Endothelial cell of umbilical vein (primary cell): ENCODE data around the gene GTF2H4.

Experiments
- EZH2 ChIP-seq: IDR thresholded peaks from 2 replicates; pipeline ENCODE4 v1.6.1; 2012; ENCODE audit warnings: borderline replicate concordance, low read depth, mild to moderate bottlenecking, moderate library complexity, low read length, inconsistent platforms; ENCODE audit not compliant: severe bottlenecking
- FOS ChIP-seq: IDR thresholded peaks from 2 replicates; pipeline ENCODE4 v1.6.1; 2011; ENCODE audit warnings: mild to moderate bottlenecking, low read length, moderate library complexity, borderline replicate concordance; ENCODE audit not compliant: insufficient read depth
- GATA2 ChIP-seq: IDR thresholded peaks from 2 replicates; pipeline ENCODE4 v1.7.0; 2011; ENCODE audit warnings: low read depth, mild to moderate bottlenecking, moderate library complexity, mixed read lengths, low read length; ENCODE audit not compliant: insufficient read length, insufficient read depth
- JUN ChIP-seq: IDR thresholded peaks from 2 replicates; pipeline ENCODE4 v1.6.1; 2011; ENCODE audit warnings: borderline replicate concordance, low read depth; ENCODE audit not compliant: insufficient read length, insufficient read depth
- MYC ChIP-seq: IDR thresholded peaks from one replicate; pipeline ENCODE4 v1.6.1; 2011; ENCODE audit warnings: mild to moderate bottlenecking, low read depth, low read length
- POLR2A ChIP-seq: IDR thresholded peaks from 2 replicates; pipeline ENCODE4 v1.6.1; 2012; ENCODE audit warnings: low read depth, mild to moderate bottlenecking, control low read depth, low read length
- POLR2AphosphoS5 ChIP-seq: IDR thresholded peaks from 2 replicates; pipeline ENCODE4 v1.6.1; 2012; ENCODE audit warnings: low read depth, mild to moderate bottlenecking, control low read depth, low read length, moderate library complexity; ENCODE audit not compliant: insufficient read depth
- TF ChIP-seq, protein P1 (sequence below), 2 donors: IDR thresholded peaks; 1 replicate in 1 of 2; 2 replicates in 1 of 2; pipeline ENCODE4 v1.5.1; 2011; ENCODE audit warnings: low read length in 2 of 2, mild to moderate bottlenecking in 2 of 2, moderate library complexity in 2 of 2, control low read depth in 1 of 2, inconsistent platforms in 1 of 2, low read depth in 1 of 2; ENCODE audit not compliant: insufficient read depth in 1 of 2; ENCODE audit errors: extremely low read depth in 1 of 2
- TF ChIP-seq, protein P2 (sequence below): IDR thresholded peaks from 2 replicates; pipeline ENCODE4 v1.6.1; 2011; ENCODE audit not compliant: insufficient read depth, insufficient read length

DNA sequence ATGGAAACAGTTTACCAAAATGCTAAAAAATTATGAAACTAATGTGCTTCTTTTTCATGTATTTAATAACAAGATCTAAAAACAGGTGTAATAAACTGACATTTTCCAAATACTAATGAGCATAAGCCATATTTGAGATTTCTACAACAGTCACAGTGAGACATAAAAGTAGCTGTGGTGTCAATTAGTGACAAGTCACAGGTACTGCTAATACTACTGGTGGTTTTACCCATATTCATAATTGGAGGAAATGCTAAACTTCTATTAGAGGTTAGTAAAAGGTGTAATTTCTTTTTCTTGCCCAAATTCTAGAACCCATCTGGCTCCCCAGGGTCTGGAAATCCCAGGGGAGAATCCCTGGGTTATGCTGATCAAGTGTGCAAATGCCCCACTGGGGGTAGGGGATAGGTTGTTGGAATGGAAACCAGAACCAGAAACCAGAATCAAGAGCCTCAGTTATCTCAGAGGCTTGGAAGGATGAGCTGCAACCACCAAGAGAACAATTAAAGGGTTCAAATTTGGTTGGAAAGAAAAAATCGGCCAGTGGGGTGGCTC, 7.1 kb upstream of the GTF2H4 start:
- TF ChIP-seq, protein P1, sequence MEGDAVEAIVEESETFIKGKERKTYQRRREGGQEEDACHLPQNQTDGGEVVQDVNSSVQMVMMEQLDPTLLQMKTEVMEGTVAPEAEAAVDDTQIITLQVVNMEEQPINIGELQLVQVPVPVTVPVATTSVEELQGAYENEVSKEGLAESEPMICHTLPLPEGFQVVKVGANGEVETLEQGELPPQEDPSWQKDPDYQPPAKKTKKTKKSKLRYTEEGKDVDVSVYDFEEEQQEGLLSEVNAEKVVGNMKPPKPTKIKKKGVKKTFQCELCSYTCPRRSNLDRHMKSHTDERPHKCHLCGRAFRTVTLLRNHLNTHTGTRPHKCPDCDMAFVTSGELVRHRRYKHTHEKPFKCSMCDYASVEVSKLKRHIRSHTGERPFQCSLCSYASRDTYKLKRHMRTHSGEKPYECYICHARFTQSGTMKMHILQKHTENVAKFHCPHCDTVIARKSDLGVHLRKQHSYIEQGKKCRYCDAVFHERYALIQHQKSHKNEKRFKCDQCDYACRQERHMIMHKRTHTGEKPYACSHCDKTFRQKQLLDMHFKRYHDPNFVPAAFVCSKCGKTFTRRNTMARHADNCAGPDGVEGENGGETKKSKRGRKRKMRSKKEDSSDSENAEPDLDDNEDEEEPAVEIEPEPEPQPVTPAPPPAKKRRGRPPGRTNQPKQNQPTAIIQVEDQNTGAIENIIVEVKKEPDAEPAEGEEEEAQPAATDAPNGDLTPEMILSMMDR (IDR thresholded peaks at IDR 0.05; ENCODE audit: extremely low read depth in 1 of 2, insufficient read depth in 1 of 2, low read depth in 1 of 2, low read length in 2 of 2) = no peak
- TF ChIP-seq, protein P2, sequence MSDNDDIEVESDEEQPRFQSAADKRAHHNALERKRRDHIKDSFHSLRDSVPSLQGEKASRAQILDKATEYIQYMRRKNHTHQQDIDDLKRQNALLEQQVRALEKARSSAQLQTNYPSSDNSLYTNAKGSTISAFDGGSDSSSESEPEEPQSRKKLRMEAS = no peak
- no peak for TF ChIP-seq JUN
- no peak for TF ChIP-seq POLR2AphosphoS5
- no peak for TF ChIP-seq POLR2A
- TF ChIP-seq EZH2 = no peak
- no peak for TF ChIP-seq FOS
- no peak for TF ChIP-seq MYC
- no peak for TF ChIP-seq GATA2
